Right hindlimb (tissue), 1 donor: ENCODE results near the gene AGPAT3.
A peak's percentile ranks its signal among the peaks of the same experiment; 100 is the strongest.

Experiments
- DNase-seq: peaks from one replicate; pipeline ENCODE4 v3.0.0-alpha.2; 2018

The AGPAT3 gene

DNA sequence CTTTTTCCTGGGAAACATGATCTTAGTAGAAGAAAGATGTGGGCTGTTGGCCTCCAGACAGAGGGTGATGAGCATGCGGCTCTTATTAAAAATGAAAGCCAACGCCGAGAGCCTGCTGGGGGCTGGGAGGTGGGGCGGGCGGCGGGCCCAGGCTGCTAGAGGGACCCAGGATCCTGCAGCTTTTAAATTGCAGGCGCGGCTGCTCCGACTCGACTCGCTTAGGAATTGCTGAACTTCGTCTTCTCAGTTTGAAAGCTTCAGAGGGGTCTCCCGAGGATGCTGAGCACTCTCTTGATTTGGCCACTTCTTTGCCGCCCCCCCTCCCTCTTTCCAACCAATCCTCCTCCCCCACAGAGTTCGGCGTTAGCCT is 1.2 kb downstream of the AGPAT3 start:
- DNase-seq: peak; percentile 77

DNA sequence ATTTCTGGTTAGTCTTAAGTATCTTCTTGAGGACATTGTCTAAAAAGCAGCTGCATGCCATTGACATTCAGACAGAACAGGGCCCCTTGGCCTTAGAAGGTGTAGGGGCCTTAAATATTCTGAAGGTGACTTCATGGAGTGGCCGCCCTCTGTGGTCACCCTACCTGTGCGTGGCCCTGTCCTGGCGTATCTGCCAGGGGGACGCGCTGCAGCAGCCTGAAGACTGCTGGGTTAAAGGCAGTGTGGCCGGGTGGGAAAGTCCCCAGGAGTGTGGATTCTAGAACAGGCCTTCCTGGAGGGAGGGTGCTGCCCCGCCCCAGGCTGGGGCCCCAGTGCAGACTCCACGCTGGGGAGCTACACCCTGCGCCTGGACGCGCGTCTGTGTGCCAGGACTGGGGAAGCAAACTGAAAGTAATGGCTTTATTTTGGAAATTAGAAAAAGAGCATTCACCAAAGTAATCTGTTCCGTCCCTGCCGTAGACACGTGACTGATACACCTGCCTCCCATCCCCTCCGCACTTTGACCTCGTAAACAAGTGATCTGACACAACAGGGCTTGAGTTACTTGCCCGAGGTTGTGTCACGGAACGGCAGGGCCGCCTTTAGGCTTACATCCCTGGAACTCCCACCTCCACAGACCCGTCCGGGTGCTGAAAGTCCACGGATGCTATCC is 1.8 kb downstream of the AGPAT3 start:
- DNase-seq: no peak

DNA sequence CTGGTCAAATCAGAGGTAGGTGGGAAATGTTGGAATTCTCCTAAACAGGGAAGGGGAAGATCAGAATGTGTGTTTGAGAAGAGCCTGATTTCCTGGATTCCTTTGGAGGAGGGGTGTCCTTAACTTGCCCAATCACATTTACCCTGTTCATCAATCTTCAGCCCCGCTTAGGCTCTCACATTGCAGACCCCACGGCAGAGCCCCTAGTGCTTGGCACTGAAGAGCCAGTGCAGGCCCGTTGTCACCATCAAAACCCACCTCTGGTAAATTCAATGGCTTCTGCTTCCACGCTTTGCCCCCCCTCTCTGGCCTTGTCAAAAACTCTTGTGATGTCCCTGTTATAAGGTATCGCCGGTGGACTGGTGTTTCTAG is 2.3 kb downstream of the AGPAT3 start:
- DNase-seq: no peak

GRCh38 chr21:43867948-43868347 is 2.9 kb downstream of the AGPAT3 start:
- no peak for DNase-seq

GRCh38 chr21:43868461-43868860 is 3.4 kb downstream of the AGPAT3 start:
- no peak for DNase-seq

- DNase-seq: no peak
These were observed 4.7 kb downstream of the AGPAT3 start for GRCh38 chr21:43869486-43870325.

DNA sequence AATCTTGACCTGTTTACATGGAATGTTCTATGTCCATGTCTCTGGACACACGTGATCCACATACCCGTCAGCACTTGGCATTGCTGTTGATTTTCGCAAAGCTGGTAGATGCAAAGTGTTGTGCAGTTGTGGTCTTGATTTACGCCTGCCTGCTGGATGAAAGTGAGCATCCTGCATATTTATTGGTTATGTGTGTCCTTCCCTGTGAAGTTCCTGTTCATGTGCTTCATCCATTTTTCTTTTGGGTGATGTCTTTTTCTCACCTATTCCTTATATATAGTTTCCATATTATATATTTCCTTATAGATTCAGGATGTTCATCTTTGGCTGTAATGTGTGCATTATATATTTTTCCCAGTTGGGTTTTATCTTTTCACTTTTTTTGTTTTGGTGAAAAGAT is 6.5 kb downstream of the AGPAT3 start:
- DNase-seq: no peak

DNA sequence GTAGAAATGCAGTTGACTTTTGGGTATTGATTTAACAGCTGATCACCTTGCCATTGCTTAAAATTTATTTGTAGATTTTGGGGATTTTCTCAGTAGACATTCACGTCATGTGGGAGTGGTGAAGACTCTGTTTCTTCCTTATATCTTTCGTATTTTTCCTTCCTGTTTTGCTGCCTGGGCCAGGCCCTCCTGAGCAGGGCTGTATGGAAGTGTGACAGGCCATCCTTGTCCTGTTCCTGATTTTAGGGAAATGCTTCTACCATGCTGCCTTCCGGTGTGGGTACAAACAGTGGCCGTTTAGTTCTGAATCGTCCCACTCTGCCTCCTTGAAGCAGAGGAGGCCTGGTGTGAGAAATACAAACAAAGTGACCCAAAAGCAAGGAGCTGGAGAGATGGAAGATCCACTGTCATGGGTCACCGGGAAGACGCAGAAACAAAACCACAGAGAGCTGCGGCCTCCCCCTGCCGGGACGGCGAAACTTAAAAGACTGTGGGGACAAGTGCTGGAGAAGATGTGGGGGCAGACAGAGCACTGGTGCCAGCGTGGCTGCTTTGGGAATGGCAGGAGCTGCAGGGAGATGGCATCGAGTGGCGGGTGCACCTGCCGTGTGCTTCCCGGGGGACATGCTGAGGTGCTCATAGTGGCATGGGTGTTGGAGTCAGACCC is 7.6 kb downstream of the AGPAT3 start:
- DNase-seq: no peak

- DNase-seq: no peak
These were observed 8.7 kb downstream of the AGPAT3 start for GRCh38 chr21:43873673-43874072.

GRCh38 chr21:43874085-43874805 is 9.2 kb downstream of the AGPAT3 start:
- no peak for DNase-seq

- DNase-seq: no peak
These were observed 11.6 kb downstream of the AGPAT3 start for GRCh38 chr21:43876605-43877004.

GRCh38 chr21:43877936-43878575 is 13.0 kb downstream of the AGPAT3 start:
- no peak for DNase-seq

DNA sequence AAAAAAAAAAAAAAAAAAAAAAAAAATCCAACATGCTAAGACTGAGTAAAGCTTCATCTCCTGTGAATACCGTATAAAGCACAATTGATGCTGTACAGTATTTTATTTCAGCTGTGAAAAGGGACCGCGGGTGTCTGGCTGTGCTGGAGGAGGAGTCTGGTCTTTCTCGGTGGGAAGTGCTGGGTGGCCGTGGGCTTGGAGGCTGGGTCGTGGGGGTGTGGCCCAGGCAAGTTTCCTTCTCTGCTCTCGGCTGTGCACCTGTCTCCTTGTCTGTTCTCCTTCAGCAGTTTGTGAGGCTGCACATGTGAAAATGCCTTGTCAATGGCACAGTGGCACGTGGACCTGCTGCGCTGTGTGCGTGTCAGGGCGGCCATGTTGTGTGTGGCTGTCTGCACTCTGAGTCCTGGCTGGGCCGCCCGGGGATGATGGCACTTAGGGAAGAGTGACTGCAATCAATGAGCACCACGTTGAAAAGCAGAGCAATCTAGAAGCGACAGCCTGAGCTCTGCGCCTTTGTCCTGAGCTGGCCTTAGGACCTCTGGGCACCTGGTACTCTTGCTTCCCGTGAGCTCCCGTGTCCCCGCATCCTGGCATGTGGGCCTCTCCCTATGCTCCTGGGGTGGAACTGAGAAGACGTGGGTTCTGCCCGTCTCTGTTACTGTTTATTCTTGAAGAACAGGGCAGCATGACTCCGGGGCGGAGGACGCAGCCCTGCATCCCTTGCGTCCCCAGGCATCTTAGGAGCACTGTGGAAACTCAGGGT is 14.5 kb downstream of the AGPAT3 start:
- DNase-seq: no peak

DNA sequence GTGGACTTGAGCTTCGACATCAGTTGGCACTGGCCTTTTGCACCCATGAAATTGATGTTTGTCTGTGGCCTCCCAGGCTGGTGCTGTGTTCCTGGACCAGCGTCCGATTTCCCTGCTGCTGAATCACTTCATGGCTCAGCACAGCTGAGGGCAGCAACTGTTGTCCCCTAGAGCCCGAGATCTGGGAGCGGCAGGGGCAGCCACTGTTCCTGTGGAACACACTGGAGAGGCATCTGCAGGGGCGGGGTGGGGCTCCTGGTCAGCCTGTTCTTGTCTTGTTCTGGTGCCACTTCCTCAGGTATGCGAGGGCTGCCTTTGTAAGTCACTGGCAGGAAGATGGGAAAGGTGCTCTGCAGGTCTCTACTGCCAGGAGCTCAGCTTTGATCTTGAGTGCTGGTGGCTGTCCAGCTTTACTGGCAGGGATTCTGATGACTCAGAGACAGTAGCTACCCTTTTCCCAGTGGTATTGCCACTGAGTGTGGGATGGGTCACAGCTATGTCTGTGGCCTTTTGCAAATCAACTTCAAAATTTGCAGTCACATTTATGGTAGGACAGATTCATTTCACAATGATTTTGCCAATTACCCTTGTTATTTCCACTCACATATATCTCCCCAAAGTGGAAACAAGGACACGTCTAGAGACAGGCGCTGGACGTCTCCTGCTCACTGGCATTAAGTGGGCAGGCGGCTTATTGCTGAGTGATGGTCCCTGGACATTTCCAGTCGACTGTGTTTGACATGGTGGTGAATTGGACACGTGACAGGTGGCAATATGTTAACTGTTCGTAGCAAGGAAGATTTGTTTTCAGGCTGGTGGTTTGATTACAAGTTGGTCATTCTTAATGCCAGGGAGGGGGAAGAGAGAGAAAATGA is 15.3 kb downstream of the AGPAT3 start:
- DNase-seq: peak; percentile 43

DNA sequence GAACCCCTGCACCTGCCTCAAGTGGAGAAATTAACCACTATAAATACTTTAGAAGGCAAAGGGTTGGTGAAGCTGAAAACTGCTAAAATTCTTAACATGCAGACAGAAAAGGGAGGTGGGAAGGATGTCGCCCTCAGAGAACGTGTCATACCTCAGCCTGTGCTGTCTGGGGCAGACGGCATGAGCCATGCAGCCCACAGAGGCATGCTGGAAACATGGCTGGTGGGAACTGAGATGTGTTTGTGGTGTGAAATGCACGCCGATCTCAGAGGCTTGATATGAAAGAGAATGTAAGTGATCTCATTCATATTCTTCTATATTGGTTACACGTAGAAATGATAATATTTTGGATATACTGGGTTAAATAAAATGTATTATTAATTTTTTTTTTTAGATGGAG is 16.3 kb downstream of the AGPAT3 start:
- no peak for DNase-seq

DNA sequence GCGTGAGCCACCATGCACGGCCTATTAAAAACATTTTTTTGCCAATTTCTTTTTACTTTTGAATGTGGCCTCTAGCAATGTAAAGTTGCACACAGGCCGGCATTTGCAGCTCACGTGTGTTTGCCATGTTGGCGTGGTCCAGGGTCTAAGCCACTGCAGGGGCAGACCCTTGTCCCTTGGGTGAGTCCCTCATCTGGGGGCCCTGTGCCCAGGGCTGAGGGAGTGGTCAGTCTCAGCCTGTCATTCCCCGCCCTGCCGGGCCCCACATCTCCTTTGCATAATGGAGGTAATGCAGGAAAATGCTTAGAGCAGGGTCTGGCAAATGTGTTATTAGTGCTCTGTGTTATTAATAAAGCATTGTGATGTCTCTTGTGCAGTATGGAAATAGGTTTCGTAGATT is 16.9 kb downstream of the AGPAT3 start:
- no peak for DNase-seq

DNA sequence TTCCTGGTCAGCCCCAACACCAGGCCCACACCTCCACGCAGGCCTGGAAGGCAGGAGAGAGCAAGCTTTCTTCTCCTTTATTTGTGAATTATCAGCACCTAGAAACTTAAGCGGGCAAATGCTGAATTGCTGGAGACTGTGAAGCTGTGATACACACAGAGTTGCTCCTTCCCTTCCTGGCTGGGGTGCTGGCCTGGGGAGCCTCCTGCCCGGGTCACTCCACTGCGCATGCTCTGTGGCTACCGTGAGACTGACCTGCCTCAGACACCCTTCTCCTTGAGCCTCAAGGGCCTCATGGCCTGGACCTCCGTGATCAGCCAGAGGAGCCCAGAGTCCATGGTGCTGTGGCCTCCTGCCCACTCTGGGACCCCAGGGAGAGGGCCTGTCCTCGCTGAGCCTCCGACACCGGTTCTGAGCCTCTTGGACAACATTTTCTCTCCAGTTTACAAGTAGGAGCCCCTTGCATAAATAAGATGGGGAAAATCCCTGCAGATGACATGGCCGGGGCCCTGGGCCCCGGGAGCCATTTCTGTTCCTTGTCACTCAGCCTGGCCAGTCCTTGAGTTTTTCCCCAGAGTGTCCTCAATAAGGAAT is 18.0 kb downstream of the AGPAT3 start:
- DNase-seq: no peak

DNA sequence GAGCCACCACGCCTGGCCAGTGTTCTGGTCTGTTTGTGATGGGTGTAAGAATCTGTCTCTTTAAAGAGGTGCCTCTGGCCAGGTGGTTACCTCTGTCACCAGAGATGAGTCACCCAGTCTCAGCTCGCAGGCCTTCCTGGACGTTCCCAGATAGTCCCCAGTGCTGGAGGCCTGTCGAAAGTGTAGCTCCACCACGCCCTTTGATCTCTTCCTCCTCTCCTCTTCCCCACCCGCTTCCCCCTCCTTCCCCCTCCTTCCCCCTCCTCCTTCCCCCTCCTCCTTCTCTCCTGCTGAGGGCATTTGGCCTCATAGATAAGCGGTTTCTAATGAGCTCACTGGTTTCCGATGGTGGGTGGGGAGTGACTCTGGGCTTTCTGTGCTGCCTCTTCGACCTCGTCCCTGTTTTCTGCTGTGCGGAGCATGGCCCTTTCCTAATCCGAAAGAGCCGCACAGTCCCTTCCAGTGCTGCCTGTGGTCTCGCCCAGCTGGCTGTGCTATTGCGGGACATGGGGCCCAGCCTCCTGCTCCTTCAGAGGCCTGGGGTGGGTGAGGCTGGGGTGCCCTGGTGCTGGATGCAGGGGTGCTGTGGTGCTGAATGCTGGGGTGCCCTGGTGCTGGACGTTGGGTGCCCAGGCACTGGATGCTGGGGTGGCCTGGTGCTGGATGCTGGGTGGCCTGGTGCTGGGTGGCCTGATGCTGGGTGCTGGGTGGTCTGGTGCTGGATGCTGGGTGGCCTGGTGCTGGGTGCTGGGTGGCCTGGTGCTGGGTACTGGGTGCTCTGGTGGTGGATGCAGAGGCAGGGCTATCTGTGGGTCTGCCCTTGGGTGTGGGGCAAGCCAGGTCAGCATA is 19.2 kb downstream of the AGPAT3 start:
- DNase-seq: no peak

DNA sequence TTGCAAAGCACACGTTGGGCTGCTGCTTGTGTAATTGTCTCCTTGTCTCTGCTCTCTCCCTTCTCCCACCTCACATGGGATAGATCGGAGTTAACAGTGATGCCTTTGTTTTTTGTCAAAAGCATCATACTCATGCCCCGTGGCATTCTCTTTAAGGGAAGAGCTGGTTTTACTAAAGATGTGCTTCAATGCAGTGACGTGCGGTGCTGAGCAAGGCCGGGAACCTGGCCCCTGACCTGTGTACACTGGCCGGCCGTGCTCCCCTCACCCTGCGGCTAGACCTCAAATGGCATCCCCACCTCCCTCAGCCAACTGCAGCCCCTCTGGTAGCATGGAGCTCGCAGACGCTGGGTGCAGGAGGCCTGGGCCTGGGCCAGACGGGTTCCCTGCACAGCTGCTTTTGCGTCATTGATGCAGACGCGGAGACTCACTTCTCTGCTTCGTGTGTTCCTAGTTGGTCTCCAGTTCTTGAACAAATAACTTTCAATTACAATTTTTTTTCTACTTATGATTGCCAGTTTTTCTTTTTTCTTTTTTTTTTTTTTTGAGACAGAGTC is 19.9 kb downstream of the AGPAT3 start:
- DNase-seq: no peak
